ENCODE data around the gene XRCC1. TPM values are rescaled to one million over a fixed set of nuclear protein-coding genes. Genes with fewer than 3 reads are reported as not detected.
A peak's percentile ranks its signal among the peaks of the same experiment; 100 is the strongest.

Gene XRCC1
- polyA plus RNA-seq, 1 of the 3 experiments (the other 2 are of a cell fraction), result 30.3 TPM

GRCh38 chr19:43574424-43575155 lies 737 bp downstream of the XRCC1 start:
- H3K4me3 ChIP-seq (ENCODE audit: low read depth in 2 of 2, low read length in 1 of 2), result peak overlapping the region; percentile 75 to 91
- H3K27ac ChIP-seq (ENCODE audit: low read depth in 2 of 2, low read length in 1 of 2), result peak overlapping the region; percentile 77 to 80
- no peaks in the 10 kb centered on the region for H3K9me2 ChIP-seq
- no peaks in the 10 kb centered on the region for H3K27me3 ChIP-seq (ENCODE audit: insufficient read depth)
- no peaks in the 10 kb centered on the region for H3K9me3 ChIP-seq
- peaks cover 0 to 9% of the 10 kb centered on the region in 2 experiments for H3K36me3 ChIP-seq (replicated peaks in 1 of 2; ENCODE audit: control insufficient read depth in 1 of 2, insufficient read depth in 2 of 2, low read length in 1 of 2)
- WGBS (ENCODE audit: low lambda C conversion rate), result 16% methylated on average over 11 of the region's 12 CpGs
- H3K9ac ChIP-seq, result peak overlapping the region; percentile 96
- no peak for TF ChIP-seq TEAD4 (IDR thresholded peaks at IDR 0.05; ENCODE audit: borderline replicate concordance, insufficient read depth)
- TF ChIP-seq TCF12 (IDR thresholded peaks at IDR 0.05), result no peak
- TF ChIP-seq FOSL2 (IDR thresholded peaks at IDR 0.05; ENCODE audit: borderline replicate concordance, low read depth), result no peak
- no peak for TF ChIP-seq EP300 (IDR thresholded peaks at IDR 0.05; ENCODE audit: borderline replicate concordance in 1 of 2, low read depth in 1 of 2, low read length in 1 of 2)
- no peak for TF ChIP-seq GABPA (IDR thresholded peaks at IDR 0.05; ENCODE audit: low read depth)
- TF ChIP-seq SIN3A (IDR thresholded peaks at IDR 0.05; ENCODE audit: borderline replicate concordance, low read depth, low read length), result no peak
- TF ChIP-seq RCOR1 (IDR thresholded peaks at IDR 0.05; ENCODE audit: low read length), result no peak
- no peak for TF ChIP-seq TAF1 (IDR thresholded peaks at IDR 0.05; ENCODE audit: borderline replicate concordance, low read depth, low read length)
- no peak for TF ChIP-seq JUND (IDR thresholded peaks at IDR 0.05)
- no peak for TF ChIP-seq RXRA (IDR thresholded peaks at IDR 0.05; ENCODE audit: borderline replicate concordance, low read depth)
- TF ChIP-seq FOXJ3 (CRISPR knock-in tag; IDR thresholded peaks at IDR 0.05), result no peak
- TF ChIP-seq SMC3 (IDR thresholded peaks at IDR 0.05; ENCODE audit: low read depth, low read length), result no peak
- TF ChIP-seq REST (IDR thresholded peaks at IDR 0.05; ENCODE audit: low read depth, low read length), result no peak
- TF ChIP-seq RFX5 (IDR thresholded peaks at IDR 0.05; ENCODE audit: low read length), result no peak
- TF ChIP-seq MXI1 (IDR thresholded peaks at IDR 0.05; ENCODE audit: low read depth, low read length), result no peak
- H3F3A ChIP-seq (replicated peaks; ENCODE audit: insufficient read depth), result no peaks in the 10 kb centered on the region
- peak overlapping the region; percentile 93 for H2AFZ ChIP-seq (ENCODE audit: low read depth)
- POLR2A ChIA-PET, result interaction anchor here (1.7 kb wide), 1 partner anchor 22 kb away, joined by 4 read pairs; the partner anchor contains the start of gene ZNF576
- no peak for DNase-seq
- H3K4me1 ChIP-seq (ENCODE audit: control insufficient read depth in 1 of 2, insufficient read depth in 2 of 2, low read depth in 1 of 2, low read length in 1 of 2), result peaks cover 0 to 15% of the 10 kb centered on the region in 2 experiments; a peak in 1 of 4 replicates
- no peaks in the 10 kb centered on the region for H4K20me1 ChIP-seq (ENCODE audit: insufficient read depth)
- CTCF ChIA-PET, result interaction anchor here (0.6 to 3.7 kb wide), 5 partner anchors 10 to 71 kb away, joined by 3 to 43 read pairs (median 3); no protein-coding TSS in a partner anchor
- H3K79me2 ChIP-seq (ENCODE audit: insufficient read depth), result peaks cover 34% of the 10 kb centered on the region; the same call in 1 of the 2 replicates
- peak overlapping the region; percentile 93 for H3K4me2 ChIP-seq

Data from SK-N-SH (cell line).